ENCODE measurements around the gene KIAA1217.
"Not testable (repeated sequence)": the region's sequence is repeated elsewhere in the genome, so short reads cannot be mapped to it uniquely, and the experiment has no call there.

KIAA1217 gene

GRCh38 chr10:24465891-24466818 lies 257.2 kb downstream of the KIAA1217 start:
- DNase-seq (ENCODE audit: low spot score), result no peak

DNA sequence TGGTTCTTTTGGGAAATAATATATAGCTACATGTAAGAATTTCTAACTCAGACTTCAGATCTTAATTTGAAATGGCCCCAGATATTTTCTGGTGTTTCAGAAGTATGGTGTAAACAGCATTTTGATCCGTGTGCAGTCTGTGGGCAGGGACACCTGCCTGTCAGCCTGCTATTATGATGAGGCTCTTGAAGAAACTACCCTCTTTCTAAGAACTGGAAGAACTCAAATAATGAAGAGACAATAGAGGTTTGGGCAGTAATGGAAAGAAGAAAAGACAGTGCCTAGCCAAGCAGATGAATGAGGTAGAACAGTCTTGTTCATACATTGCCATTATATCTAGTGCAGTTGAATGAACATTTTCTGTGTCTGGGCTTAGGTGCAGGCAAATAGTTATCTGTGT lies 258.2 kb downstream of the KIAA1217 start:
- no peak for DNase-seq (ENCODE audit: low spot score)

DNA sequence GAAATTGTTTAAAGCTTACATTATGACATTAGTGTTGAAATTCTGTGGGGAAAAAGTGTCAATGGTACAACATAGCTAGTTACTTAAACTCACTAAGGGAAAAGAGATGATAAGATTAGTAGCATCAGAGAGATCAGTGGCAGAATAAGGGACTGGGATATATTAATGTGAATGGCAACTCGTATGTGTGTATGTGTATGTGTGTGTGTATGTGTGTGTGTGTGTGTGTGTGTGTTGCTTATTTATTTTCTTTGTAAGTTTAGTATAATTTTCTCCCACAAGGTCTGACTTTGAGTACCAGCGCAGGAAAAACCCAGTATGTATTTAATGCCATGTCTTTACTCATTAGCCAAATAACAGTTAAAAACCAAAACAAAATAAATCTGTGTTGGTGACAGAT lies 258.7 kb downstream of the KIAA1217 start:
- DNase-seq (ENCODE audit: low spot score), result no peak

DNA sequence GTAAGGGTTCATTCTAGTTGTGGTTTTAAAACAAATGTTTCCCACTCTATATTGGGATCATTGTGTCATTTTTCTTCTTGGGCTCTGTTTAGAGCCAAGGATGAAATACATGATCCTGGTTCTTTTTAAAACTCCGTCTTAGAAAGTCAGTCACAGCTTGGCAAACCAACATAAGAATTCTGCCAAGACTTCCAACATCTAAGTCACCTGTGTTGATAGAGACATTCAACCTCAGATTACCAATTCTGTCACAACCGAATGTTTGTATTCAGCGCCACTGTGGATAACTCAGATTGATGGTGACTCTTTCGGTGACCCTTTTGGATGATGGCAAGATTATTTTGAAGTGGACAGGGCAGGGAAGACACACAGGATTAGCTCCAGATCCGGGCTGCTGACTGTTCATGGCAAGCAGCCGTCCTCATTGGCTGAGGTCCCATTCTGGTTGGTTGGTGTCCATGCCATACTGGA lies 259.4 kb downstream of the KIAA1217 start:
- no peak for DNase-seq (ENCODE audit: low spot score)

DNA sequence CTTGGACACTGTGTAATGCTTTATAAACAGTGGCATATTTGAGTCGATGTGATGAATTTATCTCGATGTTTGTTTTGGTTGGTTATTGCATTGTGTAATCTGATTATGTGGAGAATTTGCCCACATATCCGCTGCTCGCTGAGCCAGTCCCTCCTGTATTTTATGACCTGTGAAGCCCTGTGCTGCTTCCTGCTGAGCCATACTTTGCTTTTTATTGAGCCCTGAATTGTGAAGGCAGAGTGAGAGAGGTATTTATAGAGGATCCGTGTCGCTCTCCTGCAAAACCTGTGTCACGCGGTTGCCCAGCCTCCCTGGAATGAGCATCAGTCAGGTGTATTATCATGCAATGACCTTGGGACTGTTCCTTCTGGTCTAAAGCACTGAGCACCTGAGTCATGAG lies 261.1 kb downstream of the KIAA1217 start:
- DNase-seq (ENCODE audit: low spot score), result no peak

DNA sequence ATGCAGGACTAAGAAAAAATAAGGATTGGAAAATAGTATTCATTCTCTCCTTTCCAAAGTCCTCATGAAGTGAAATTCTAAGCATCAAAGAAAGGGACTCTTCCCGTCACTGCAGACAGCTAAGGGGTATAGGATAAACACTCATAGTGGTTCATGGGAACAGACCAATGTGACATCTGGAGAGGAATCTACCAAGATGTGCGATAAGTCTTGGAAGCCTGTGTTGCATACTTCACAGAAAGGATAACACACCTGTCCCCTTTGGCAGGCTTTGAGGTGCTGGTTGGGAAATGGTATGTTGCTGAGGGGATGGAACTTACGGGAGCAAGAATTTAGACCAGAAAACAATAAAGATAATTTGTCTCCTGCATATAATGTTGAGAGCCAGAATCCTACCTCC lies 266.7 kb downstream of the KIAA1217 start:
- DNase-seq (ENCODE audit: low spot score), result no peak

- no peak for DNase-seq (ENCODE audit: low spot score)
Measured at GRCh38 chr10:24476913-24477701, 268.2 kb downstream of the KIAA1217 start.

GRCh38 chr10:24477915-24478314 lies 269.0 kb downstream of the KIAA1217 start:
- DNase-seq (ENCODE audit: low spot score), result no peak

DNA sequence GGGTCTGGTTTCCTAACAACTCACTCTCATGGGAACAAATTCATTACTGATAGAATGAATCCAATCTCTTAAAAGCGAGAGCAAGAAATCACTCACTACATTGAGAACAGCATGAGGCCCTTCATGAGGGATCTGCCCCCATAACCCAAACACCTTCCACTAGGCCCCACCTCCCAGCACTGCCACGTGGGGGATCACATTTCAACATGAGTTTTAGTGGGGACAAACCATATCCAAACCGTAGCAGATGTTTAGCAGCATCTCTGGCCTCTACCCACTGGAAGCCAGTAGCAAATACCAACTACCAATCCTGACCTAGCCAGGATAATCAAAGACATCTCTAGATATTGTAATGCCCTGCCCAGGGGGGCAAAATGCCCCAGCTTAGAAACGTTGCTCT lies 270.9 kb downstream of the KIAA1217 start:
- no peak for DNase-seq (ENCODE audit: low spot score)

GRCh38 chr10:24480447-24480846 lies 271.5 kb downstream of the KIAA1217 start:
- no peak for DNase-seq (ENCODE audit: low spot score)

- DNase-seq (ENCODE audit: low spot score), result no peak
Measured at GRCh38 chr10:24481241-24481640, 272.3 kb downstream of the KIAA1217 start.

- not testable (repeated sequence) for DNase-seq (ENCODE audit: low spot score)
Measured at GRCh38 chr10:24482713-24483112, 273.8 kb downstream of the KIAA1217 start.

DNA sequence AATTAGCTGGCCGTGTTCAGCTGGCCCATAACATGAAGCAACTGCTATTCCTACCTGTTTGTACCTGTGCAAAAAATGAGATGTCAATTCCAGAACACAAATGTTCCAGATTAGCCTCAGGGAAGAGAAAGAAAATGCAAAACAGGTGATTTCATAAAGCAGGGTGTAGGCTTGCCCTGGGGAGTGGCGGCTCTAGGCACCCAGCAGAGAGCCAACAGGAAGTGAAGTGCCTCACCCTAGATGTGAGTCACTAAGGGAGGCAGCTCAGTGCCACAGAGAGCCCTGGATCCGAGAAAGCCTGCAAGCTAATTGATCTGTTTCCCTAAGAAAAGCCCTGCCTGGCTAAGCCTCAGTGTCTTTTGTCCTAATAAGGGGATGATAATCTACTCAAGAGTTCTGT lies 274.8 kb downstream of the KIAA1217 start:
- peak; percentile 72 for DNase-seq (ENCODE audit: low spot score)

DNA sequence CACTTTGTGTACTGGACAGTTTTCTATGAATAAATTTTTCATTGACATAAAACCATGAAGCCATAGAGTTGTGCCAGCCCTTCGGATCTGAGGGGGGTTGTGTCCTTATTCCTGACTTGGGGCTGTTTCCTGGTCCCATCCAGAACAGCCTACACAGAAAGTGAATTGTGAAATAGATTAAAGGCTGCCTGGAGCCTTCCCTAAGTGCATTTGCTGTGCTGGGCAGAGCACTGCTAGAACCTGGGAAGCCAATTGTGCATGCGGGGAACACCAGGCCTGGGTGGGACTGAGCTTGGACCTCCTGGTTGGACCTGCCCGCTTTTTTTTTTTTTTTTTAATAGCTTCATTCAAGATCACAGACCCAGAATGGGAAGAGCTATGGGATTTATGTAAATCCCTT lies 275.8 kb downstream of the KIAA1217 start:
- DNase-seq (ENCODE audit: low spot score), result no peak

GRCh38 chr10:24485304-24485703 lies 276.4 kb downstream of the KIAA1217 start:
- no peak for DNase-seq (ENCODE audit: low spot score)

GRCh38 chr10:24488631-24489030 lies 279.7 kb downstream of the KIAA1217 start:
- DNase-seq (ENCODE audit: low spot score), result no peak

DNA sequence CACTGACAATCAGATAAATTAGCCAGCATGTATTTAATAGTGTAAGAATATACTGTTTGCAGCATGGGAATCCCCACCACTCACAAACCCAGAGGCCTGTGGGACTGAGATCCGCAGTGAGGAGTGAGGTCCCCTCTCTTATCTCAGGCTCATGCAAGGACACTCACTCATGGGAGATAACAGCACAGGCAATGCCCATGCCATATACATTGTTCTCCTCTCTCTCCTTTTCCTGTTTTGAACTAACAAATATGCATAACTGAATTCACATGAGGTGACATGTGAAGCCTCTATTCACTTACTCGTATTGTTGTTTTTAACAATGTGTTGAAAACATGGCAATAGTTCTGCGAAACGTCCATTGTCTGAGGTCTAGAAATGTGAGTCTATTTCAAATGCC lies 284.2 kb downstream of the KIAA1217 start:
- DNase-seq (ENCODE audit: low spot score), result no peak

- DNase-seq (ENCODE audit: low spot score), result no peak
Measured at GRCh38 chr10:24494236-24494635, 285.3 kb downstream of the KIAA1217 start.

- DNase-seq (ENCODE audit: low spot score), result peak; percentile 27
Measured at GRCh38 chr10:24494777-24495176, 285.8 kb downstream of the KIAA1217 start.

DNA sequence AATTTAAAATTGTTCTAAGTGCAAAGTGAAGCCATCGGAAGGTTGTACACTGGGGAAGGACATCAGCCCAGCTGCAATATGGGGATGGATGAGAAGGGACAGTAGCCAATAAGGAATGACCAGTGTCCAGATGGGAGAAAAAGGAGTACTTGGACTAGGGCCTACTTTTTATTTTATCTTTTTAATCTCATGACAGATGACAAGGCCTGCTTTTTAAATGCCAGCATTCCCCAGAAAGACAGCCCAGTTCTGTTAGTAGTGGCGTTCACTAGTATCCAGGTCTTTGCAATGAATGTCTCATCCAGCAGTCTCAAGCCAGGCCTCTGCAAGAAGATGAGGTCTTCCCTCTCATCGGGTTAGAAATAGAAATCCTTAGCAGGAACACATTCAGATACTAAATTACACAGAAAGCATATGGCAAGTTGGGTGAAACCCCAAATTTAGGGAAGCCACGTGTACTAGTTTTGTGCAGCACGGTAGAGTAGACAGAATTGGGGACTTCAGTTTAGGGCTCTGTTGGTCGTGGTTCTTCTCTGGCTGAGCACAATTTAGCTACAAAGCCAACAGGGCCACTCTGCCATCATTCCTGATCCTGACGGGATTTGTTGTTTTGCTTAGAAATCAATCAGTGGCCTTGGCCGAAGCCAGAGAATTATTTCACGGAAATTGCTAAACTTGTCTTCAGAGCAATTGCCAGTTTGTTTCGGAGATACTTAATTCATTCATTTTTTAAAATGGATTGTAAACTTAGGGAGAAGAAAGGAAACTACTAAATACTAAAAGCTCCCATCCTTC lies 286.9 kb downstream of the KIAA1217 start:
- DNase-seq (ENCODE audit: low spot score), result no peak

GRCh38 chr10:24496906-24497305 lies 288.0 kb downstream of the KIAA1217 start:
- no peak for DNase-seq (ENCODE audit: low spot score)

DNA sequence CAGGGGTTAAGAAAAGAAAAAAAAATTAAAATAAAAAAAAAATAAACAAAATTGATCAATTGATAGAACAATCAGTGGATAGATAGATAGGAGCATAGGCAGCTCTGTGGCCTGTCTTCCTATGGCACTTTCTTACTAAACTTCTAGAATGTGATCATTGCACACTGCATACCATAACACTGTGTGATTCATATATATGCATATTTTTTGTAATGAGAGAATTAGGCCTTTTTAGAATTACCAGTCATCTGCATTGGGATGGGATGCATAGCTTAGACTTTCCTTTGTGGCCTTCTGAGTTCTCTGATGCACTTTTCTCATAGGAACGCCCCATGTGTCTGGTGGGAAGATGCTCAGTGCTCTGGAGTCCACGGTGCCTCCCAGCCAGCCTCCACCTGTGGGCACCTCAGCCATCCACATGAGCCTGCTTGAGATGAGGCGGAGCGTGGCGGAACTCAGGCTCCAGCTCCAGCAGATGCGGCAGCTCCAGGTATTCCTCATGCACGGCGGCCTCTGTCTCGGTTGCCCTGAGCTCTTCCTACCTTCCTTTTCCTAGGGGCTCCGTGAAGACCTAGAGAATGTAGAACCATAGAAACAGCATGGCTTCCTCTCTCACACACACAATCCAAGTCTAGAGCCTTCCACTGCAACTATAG lies 292.2 kb downstream of the KIAA1217 start:
- DNase-seq (ENCODE audit: low spot score), result no peak

Data from iPS-NIHi11 (cell line).